ENCODE data around the gene YWHAB. TPM values are rescaled to one million over a fixed set of nuclear protein-coding genes. Genes with fewer than 3 reads are reported as not detected.

YWHAB gene
- polyA plus RNA-seq, 1 of the 3 experiments (the other 2 are of a cell fraction), result 84.3 TPM

DNA sequence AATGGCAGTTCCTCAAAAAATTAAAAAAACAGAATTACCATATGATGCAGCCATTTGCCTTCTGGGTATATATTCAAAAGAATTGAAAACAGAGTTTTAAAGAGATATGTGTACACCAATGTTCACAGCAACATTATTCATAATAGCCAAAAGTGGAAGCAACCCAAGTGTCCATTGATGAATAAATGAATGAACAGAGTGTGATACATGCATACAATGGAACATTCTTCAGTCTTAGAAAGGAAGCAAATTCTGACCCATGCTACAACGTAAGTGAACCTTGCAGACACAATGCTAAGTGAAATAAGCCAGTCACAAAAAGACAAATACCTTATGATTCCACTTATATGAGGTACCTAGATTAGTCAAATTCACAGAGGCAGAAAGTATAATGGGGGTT lies 34.7 kb upstream of the YWHAB start:
- Histone ChIP-seq H3K9me2 (no peaks in the 10 kb centered on the region), H3K79me2 (ENCODE audit: insufficient read depth) (no peaks in the 10 kb centered on the region), H3K27ac (ENCODE audit: low read depth in 2 of 2, low read length in 1 of 2) (no peak overlapping the region), H3F3A (replicated peaks; ENCODE audit: insufficient read depth) (no peaks in the 10 kb centered on the region), H3K9me3 (no peaks in the 10 kb centered on the region), H3K4me3 (ENCODE audit: low read depth in 2 of 2, low read length in 1 of 2) (no peak overlapping the region), H2AFZ (ENCODE audit: low read depth) (no peak overlapping the region), H3K4me2 (no peak overlapping the region), H3K27me3 (ENCODE audit: insufficient read depth) (no peaks in the 10 kb centered on the region; the same call in 1 of the 2 replicates), H3K36me3 (replicated peaks in 1 of 2; ENCODE audit: control insufficient read depth in 1 of 2, insufficient read depth in 2 of 2, low read length in 1 of 2) (no peaks in the 10 kb centered on the region), H3K4me1 (ENCODE audit: control insufficient read depth in 1 of 2, insufficient read depth in 2 of 2, low read depth in 1 of 2, low read length in 1 of 2) (no peaks in the 10 kb centered on the region), H3K9ac (no peak overlapping the region), H4K20me1 (ENCODE audit: insufficient read depth) (no peaks in the 10 kb centered on the region)
- 28% methylated on average over 1 of the region's 1 CpG for WGBS (ENCODE audit: low lambda C conversion rate)
- ChIA-PET CTCF (interaction anchor here (0.9 to 1.1 kb wide), 2 partner anchors 62 to 103 kb away, joined by 3 to 5 read pairs; no protein-coding TSS in a partner anchor), POLR2A (no interaction called here)
- no peak for DNase-seq
- TF ChIP-seq, protein P1, sequence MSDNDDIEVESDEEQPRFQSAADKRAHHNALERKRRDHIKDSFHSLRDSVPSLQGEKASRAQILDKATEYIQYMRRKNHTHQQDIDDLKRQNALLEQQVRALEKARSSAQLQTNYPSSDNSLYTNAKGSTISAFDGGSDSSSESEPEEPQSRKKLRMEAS (IDR thresholded peaks at IDR 0.05; ENCODE audit: low read depth), result no peak
- no peak for TF ChIP-seq RFX5 (IDR thresholded peaks at IDR 0.05; ENCODE audit: low read length)
- TF ChIP-seq NFIC (IDR thresholded peaks at IDR 0.05; ENCODE audit: borderline replicate concordance), result no peak
- TF ChIP-seq, protein P2, sequence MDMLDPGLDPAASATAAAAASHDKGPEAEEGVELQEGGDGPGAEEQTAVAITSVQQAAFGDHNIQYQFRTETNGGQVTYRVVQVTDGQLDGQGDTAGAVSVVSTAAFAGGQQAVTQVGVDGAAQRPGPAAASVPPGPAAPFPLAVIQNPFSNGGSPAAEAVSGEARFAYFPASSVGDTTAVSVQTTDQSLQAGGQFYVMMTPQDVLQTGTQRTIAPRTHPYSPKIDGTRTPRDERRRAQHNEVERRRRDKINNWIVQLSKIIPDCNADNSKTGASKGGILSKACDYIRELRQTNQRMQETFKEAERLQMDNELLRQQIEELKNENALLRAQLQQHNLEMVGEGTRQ (IDR thresholded peaks at IDR 0.05; ENCODE audit: borderline replicate concordance, low read depth, low read length), result no peak
- TF ChIP-seq, protein P3, sequence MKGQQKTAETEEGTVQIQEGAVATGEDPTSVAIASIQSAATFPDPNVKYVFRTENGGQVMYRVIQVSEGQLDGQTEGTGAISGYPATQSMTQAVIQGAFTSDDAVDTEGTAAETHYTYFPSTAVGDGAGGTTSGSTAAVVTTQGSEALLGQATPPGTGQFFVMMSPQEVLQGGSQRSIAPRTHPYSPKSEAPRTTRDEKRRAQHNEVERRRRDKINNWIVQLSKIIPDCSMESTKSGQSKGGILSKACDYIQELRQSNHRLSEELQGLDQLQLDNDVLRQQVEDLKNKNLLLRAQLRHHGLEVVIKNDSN (IDR thresholded peaks at IDR 0.05; ENCODE audit: borderline replicate concordance, low read depth), result no peak
- TF ChIP-seq JUND (IDR thresholded peaks at IDR 0.05), result no peak
- no peak for TF ChIP-seq FOSL2 (IDR thresholded peaks at IDR 0.05; ENCODE audit: borderline replicate concordance, low read depth)

DNA sequence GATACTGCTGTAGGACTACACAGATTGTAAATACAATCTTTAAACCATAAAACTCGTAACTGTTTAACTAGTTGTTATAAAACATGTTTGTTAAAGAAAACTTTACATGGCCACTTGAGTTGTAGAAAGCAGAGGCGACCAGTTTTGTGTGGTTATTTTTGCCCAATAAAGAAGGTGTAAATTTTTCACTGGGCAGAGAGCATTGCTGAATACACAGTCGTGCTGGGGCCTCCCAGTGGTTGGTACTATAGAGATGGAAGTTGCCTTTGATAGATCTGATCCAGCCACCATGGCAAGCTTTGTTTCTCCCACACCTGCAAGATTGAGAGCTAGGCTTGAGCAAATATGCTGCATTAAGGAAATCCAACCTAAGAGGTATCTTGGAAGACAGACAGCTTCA lies 34.0 kb upstream of the YWHAB start:
- H3K4me1 ChIP-seq (ENCODE audit: control insufficient read depth in 1 of 2, insufficient read depth in 2 of 2, low read depth in 1 of 2, low read length in 1 of 2), result no peaks in the 10 kb centered on the region
- no peaks in the 10 kb centered on the region for H3K79me2 ChIP-seq (ENCODE audit: insufficient read depth)
- TF ChIP-seq NRF1 (IDR thresholded peaks at IDR 0.05; ENCODE audit: low read depth, low read length) (no peak), SIN3A (IDR thresholded peaks at IDR 0.05; ENCODE audit: borderline replicate concordance, low read depth, low read length) (no peak), TCF12 (IDR thresholded peaks at IDR 0.05) (no peak), RXRA (IDR thresholded peaks at IDR 0.05; ENCODE audit: borderline replicate concordance, low read depth) (no peak), FOXJ3 (CRISPR knock-in tag; IDR thresholded peaks at IDR 0.05) (no peak), FOSL2 (IDR thresholded peaks at IDR 0.05; ENCODE audit: borderline replicate concordance, low read depth) (no peak), RFX5 (IDR thresholded peaks at IDR 0.05; ENCODE audit: low read length) (no peak), NFIC (IDR thresholded peaks at IDR 0.05; ENCODE audit: borderline replicate concordance) (no peak)
- TF ChIP-seq, protein P4, sequence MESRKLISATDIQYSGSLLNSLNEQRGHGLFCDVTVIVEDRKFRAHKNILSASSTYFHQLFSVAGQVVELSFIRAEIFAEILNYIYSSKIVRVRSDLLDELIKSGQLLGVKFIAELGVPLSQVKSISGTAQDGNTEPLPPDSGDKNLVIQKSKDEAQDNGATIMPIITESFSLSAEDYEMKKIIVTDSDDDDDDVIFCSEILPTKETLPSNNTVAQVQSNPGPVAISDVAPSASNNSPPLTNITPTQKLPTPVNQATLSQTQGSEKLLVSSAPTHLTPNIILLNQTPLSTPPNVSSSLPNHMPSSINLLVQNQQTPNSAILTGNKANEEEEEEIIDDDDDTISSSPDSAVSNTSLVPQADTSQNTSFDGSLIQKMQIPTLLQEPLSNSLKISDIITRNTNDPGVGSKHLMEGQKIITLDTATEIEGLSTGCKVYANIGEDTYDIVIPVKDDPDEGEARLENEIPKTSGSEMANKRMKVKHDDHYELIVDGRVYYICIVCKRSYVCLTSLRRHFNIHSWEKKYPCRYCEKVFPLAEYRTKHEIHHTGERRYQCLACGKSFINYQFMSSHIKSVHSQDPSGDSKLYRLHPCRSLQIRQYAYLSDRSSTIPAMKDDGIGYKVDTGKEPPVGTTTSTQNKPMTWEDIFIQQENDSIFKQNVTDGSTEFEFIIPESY (IDR thresholded peaks at IDR 0.05; ENCODE audit: borderline replicate concordance, low read depth), result no peak
- no peak overlapping the region for H3K4me3 ChIP-seq (ENCODE audit: low read depth in 2 of 2, low read length in 1 of 2)
- POLR2A ChIA-PET, result no interaction called here
- CTCF ChIA-PET, result no interaction called here
- no peaks in the 10 kb centered on the region; the same call in 1 of the 2 replicates for H3K27me3 ChIP-seq (ENCODE audit: insufficient read depth)
- H3F3A ChIP-seq (replicated peaks; ENCODE audit: insufficient read depth), result no peaks in the 10 kb centered on the region
- 15% methylated on average over 3 of the region's 3 CpGs for WGBS (ENCODE audit: low lambda C conversion rate)
- no peaks in the 10 kb centered on the region for H3K9me2 ChIP-seq
- no peak overlapping the region for H3K4me2 ChIP-seq
- no peaks in the 10 kb centered on the region for H4K20me1 ChIP-seq (ENCODE audit: insufficient read depth)
- H3K36me3 ChIP-seq (replicated peaks in 1 of 2; ENCODE audit: control insufficient read depth in 1 of 2, insufficient read depth in 2 of 2, low read length in 1 of 2), result no peaks in the 10 kb centered on the region
- H3K27ac ChIP-seq (ENCODE audit: low read depth in 2 of 2, low read length in 1 of 2), result no peak overlapping the region
- H2AFZ ChIP-seq (ENCODE audit: low read depth), result no peak overlapping the region
- DNase-seq, result no peak
- no peaks in the 10 kb centered on the region for H3K9me3 ChIP-seq
- H3K9ac ChIP-seq, result no peak overlapping the region

Data from SK-N-SH (cell line).